ENCODE data around the gene TP63.
A peak's percentile ranks its signal among the peaks of the same experiment; 100 is the strongest.

Gene TP63

GRCh38 chr3:189907803-189908202 lies 276.6 kb downstream of the TP63 start:
- no peak overlapping the region for H3K4me3 ChIP-seq (ENCODE audit: low read depth, low read length)
- no peaks in the 10 kb centered on the region for H3K27me3 ChIP-seq (replicated peaks)
- H3K27ac ChIP-seq: no peak overlapping the region
- TF ChIP-seq CTCF (IDR thresholded peaks at IDR 0.05; ENCODE audit: low read depth, low read length, missing control alignments): no peak
- in situ Hi-C loops (cut with HindIII; ENCODE audit: low pct_ligation_motif_present, low sequenced_read_pairs): no loop called here
- H3K36me3 ChIP-seq (replicated peaks): no peaks in the 10 kb centered on the region
- no peak for DNase-seq

- DNase-seq: peak; percentile 49
- H3K27ac ChIP-seq: peak overlapping the region; percentile 22
- no peaks in the 10 kb centered on the region for H3K36me3 ChIP-seq (replicated peaks)
- no peaks in the 10 kb centered on the region for H3K27me3 ChIP-seq (replicated peaks)
- in situ Hi-C loops (cut with HindIII; ENCODE audit: low pct_ligation_motif_present, low sequenced_read_pairs): no loop called here
- no peak overlapping the region for H3K4me3 ChIP-seq (ENCODE audit: low read depth, low read length)
- no peak for TF ChIP-seq CTCF (IDR thresholded peaks at IDR 0.05; ENCODE audit: low read depth, low read length, missing control alignments)
Measured at GRCh38 chr3:189908646-189909045, 277.5 kb downstream of the TP63 start.

- no peak for TF ChIP-seq CTCF (IDR thresholded peaks at IDR 0.05; ENCODE audit: low read depth, low read length, missing control alignments)
- no peak for DNase-seq
- no peak overlapping the region for H3K4me3 ChIP-seq (ENCODE audit: low read depth, low read length)
- no peaks in the 10 kb centered on the region for H3K36me3 ChIP-seq (replicated peaks)
- peak overlapping the region; percentile 22 for H3K27ac ChIP-seq
- no peaks in the 10 kb centered on the region for H3K27me3 ChIP-seq (replicated peaks)
- in situ Hi-C loops (cut with HindIII; ENCODE audit: low pct_ligation_motif_present, low sequenced_read_pairs): no loop called here
Measured at GRCh38 chr3:189909139-189909538, 277.9 kb downstream of the TP63 start.

GRCh38 chr3:189909573-189909972 lies 278.4 kb downstream of the TP63 start:
- Histone ChIP-seq H3K27ac (no peak overlapping the region), H3K36me3 (replicated peaks) (no peaks in the 10 kb centered on the region), H3K4me3 (ENCODE audit: low read depth, low read length) (no peak overlapping the region), H3K27me3 (replicated peaks) (no peaks in the 10 kb centered on the region)
- no peak for DNase-seq
- no peak for TF ChIP-seq CTCF (IDR thresholded peaks at IDR 0.05; ENCODE audit: low read depth, low read length, missing control alignments)
- in situ Hi-C loops (cut with HindIII; ENCODE audit: low pct_ligation_motif_present, low sequenced_read_pairs): no loop called here

- no peak for TF ChIP-seq CTCF (IDR thresholded peaks at IDR 0.05; ENCODE audit: low read depth, low read length, missing control alignments)
- H3K4me3 ChIP-seq (ENCODE audit: low read depth, low read length): no peak overlapping the region
- DNase-seq: no peak
- no peaks in the 10 kb centered on the region for H3K36me3 ChIP-seq (replicated peaks)
- H3K27me3 ChIP-seq (replicated peaks): no peaks in the 10 kb centered on the region
- in situ Hi-C loops (cut with HindIII; ENCODE audit: low pct_ligation_motif_present, low sequenced_read_pairs): no loop called here
- no peak overlapping the region for H3K27ac ChIP-seq
Measured at GRCh38 chr3:189911001-189911400, 279.8 kb downstream of the TP63 start.

GRCh38 chr3:189914799-189915198 lies 283.6 kb downstream of the TP63 start:
- in situ Hi-C loops (cut with HindIII; ENCODE audit: low pct_ligation_motif_present, low sequenced_read_pairs): no loop called here
- peak; percentile 90 for DNase-seq
- Histone ChIP-seq H3K27ac (peak overlapping the region; percentile 19), H3K4me3 (ENCODE audit: low read depth, low read length) (no peak overlapping the region), H3K27me3 (replicated peaks) (no peaks in the 10 kb centered on the region), H3K36me3 (replicated peaks) (no peaks in the 10 kb centered on the region)
- TF ChIP-seq CTCF (IDR thresholded peaks at IDR 0.05; ENCODE audit: low read depth, low read length, missing control alignments): no peak
